ENCODE results near the gene LRP1B.

- TF ChIP-seq CTCF (IDR thresholded peaks at IDR 0.05) (no peak), POLR2A (IDR thresholded peaks at IDR 0.05) (no peak)
Observed at GRCh38 chr2:141058556-141058955, 1072.3 kb downstream of the LRP1B start.

All from right lobe of liver (tissue), 4 donors.